Prostate gland (tissue), 2 donors: Measurements from ENCODE around the gene RAB24. TPM values are rescaled to one million over a fixed set of nuclear protein-coding genes. Genes with fewer than 3 reads are reported as not detected.

ENCODE experiments used
- DNase-seq: peaks from one replicate; pipeline ENCODE4 v3.0.0-alpha.2; 2019; ENCODE audit warnings: low spot score
- H3K27ac ChIP-seq, 2 donors: fragments of 200-600 bp; sonication (generic); 2 replicates each; pipeline ENCODE4 v1.5.1; 2017 to 2019
- H3K27me3 ChIP-seq: fragments of 200-600 bp; sonication (generic); replicated peaks from 2 replicates; pipeline ENCODE4 v1.5.1; 2019; ENCODE audit not compliant: insufficient read depth
- H3K36me3 ChIP-seq, 2 donors: fragments of 200-600 bp; sonication (generic); 1 replicate in 1 of 2; 2 replicates in 1 of 2; pipeline versions ENCODE4 v1.5.1 to v1.8.1; 2017 to 2019
- H3K4me1 ChIP-seq: fragments of 200-600 bp; sonication (generic); replicated peaks from 2 replicates; pipeline ENCODE4 v1.5.1; 2019
- H3K4me3 ChIP-seq, 2 donors: fragments of 200-600 bp; sonication (generic); 2 replicates each; pipeline ENCODE4 v1.5.1; 2017 to 2019
- H3K9me3 ChIP-seq: fragments of 200-600 bp; sonication (generic); 2 replicates; pipeline ENCODE4 v1.5.1; 2017
- POLR2A ChIP-seq: fragments of 450-650 bp; IDR thresholded peaks from one replicate; pipeline ENCODE4 v1.6.1; 2016; ENCODE audit warnings: antibody characterized with exemption, mild to moderate bottlenecking
- POLR2AphosphoS5 ChIP-seq: sonication (generic); formaldehyde crosslinking; IDR thresholded peaks from one replicate; pipeline ENCODE4 v1.6.1; 2017; ENCODE audit warnings: antibody characterized with exemption
- WGBS: methylation state at CpG from one replicate; pipeline ENCODE4 v1.1.5; 2018; 5-methylcytosine and 5-hydroxymethylcytosine counted together
- intact Hi-C: fragments of 100-400 bp; cut with DNase I; formaldehyde crosslinking; loops from one replicate; pipeline ENCODE4 v1.14.2; 2022
- total RNA-seq, 2 donors: library from RNA; depleted of rRNA; stranded (reverse); fragments of >200 nt; gene quantifications; one replicate each; pipeline ENCODE4 v1.1.0, GENCODE V29; 2016
- TF ChIP-seq, protein P1 (sequence below), 4 experiments: fragments of 200-600 bp in 2 of 4; fragments of 450-650 bp in 2 of 4; sonication (generic) in 2 of 4; IDR thresholded peaks; 1 replicate in 3 of 4; 2 replicates in 1 of 4; pipeline ENCODE4 v1.5.1; 2016 to 2019; ENCODE audit warnings: antibody characterized with exemption in 4 of 4, mild to moderate bottlenecking in 2 of 4, moderate library complexity in 2 of 4

The RAB24 gene
- total RNA-seq, 2 donors from 2014 or later: 30.0 to 30.4 TPM

DNA sequence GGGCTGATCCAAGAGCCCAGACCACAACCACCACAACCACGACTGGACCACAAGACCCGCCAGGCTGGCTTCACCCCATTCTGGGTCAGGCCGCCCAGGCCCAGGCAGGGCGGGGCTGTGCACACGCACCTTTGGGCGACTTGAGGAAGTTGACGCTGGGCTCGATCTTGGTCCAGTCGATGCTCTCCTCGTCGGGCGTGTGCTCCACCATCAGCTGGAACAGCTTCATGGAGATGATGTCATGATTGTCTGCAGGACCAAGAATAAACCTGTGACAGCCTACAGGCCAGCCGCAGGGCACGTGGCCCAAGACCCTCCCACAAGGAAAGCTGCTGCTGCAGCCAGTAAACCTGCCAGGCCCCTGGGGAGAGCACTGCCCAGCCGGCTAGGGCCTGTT, 30.6 kb upstream of the RAB24 start:
- Histone ChIP-seq H3K4me3 (no peak overlapping the region), H3K27ac (no peak overlapping the region), H3K9me3 (no peaks in the 10 kb centered on the region), H3K36me3 (peaks cover 6 to 35% of the 10 kb centered on the region in 2 donors), H3K27me3 (no peaks in the 10 kb centered on the region), H3K4me1 (no peaks in the 10 kb centered on the region)
- no peak for DNase-seq
- TF ChIP-seq POLR2AphosphoS5 (no peak), POLR2A (no peak)
- TF ChIP-seq, protein P1, sequence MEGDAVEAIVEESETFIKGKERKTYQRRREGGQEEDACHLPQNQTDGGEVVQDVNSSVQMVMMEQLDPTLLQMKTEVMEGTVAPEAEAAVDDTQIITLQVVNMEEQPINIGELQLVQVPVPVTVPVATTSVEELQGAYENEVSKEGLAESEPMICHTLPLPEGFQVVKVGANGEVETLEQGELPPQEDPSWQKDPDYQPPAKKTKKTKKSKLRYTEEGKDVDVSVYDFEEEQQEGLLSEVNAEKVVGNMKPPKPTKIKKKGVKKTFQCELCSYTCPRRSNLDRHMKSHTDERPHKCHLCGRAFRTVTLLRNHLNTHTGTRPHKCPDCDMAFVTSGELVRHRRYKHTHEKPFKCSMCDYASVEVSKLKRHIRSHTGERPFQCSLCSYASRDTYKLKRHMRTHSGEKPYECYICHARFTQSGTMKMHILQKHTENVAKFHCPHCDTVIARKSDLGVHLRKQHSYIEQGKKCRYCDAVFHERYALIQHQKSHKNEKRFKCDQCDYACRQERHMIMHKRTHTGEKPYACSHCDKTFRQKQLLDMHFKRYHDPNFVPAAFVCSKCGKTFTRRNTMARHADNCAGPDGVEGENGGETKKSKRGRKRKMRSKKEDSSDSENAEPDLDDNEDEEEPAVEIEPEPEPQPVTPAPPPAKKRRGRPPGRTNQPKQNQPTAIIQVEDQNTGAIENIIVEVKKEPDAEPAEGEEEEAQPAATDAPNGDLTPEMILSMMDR (IDR thresholded peaks at IDR 0.05): no peak
- WGBS: 78% methylated on average over 15 of the region's 15 CpGs
- intact Hi-C loops: no loop called here

GRCh38 chr5:177333420-177334154, 30.1 kb upstream of the RAB24 start:
- H3K36me3 ChIP-seq: peaks cover 6 to 35% of the 10 kb centered on the region in 2 donors

GRCh38 chr5:177332896-177333260, 29.4 kb upstream of the RAB24 start:
- peaks cover 6 to 35% of the 10 kb centered on the region in 2 donors for H3K36me3 ChIP-seq
- H3K9me3 ChIP-seq: no peaks in the 10 kb centered on the region
- no peaks in the 10 kb centered on the region for H3K4me1 ChIP-seq
- TF ChIP-seq, protein P1 (IDR thresholded peaks at IDR 0.05): no peak
- no peak for TF ChIP-seq POLR2A
- TF ChIP-seq POLR2AphosphoS5: no peak
- H3K27me3 ChIP-seq: no peaks in the 10 kb centered on the region
- intact Hi-C loops: no loop called here
- H3K27ac ChIP-seq: no peak overlapping the region
- no peak overlapping the region for H3K4me3 ChIP-seq
- WGBS: 92% methylated on average over 13 of the region's 13 CpGs
- no peak for DNase-seq

More at GRCh38 chr5:177333420-177334154, 30.1 kb upstream of the RAB24 start:
- no peak overlapping the region for H3K4me3 ChIP-seq
- H3K9me3 ChIP-seq: no peaks in the 10 kb centered on the region
- TF ChIP-seq POLR2A (no peak), POLR2AphosphoS5 (no peak)
- TF ChIP-seq, protein P1 (IDR thresholded peaks at IDR 0.05): no peak
- H3K27me3 ChIP-seq: no peaks in the 10 kb centered on the region
- H3K27ac ChIP-seq: no peak overlapping the region
- intact Hi-C loops: no loop called here
- no peaks in the 10 kb centered on the region for H3K4me1 ChIP-seq
- WGBS: 92% methylated on average over 16 of the region's 16 CpGs
- no peak for DNase-seq

GRCh38 chr5:177332031-177332895, 28.7 kb upstream of the RAB24 start:
- H3K4me3 ChIP-seq: no peak overlapping the region
- DNase-seq: no peak
- H3K36me3 ChIP-seq: peaks cover 3 to 30% of the 10 kb centered on the region in 2 donors
- no peaks in the 10 kb centered on the region for H3K27me3 ChIP-seq
- no peak overlapping the region for H3K27ac ChIP-seq
- TF ChIP-seq POLR2A: no peak
- TF ChIP-seq POLR2AphosphoS5: no peak
- TF ChIP-seq, protein P1 (IDR thresholded peaks at IDR 0.05): no peak
- H3K9me3 ChIP-seq: no peaks in the 10 kb centered on the region
- intact Hi-C loops: no loop called here
- WGBS: 80% methylated on average over 35 of the region's 35 CpGs
- H3K4me1 ChIP-seq: no peaks in the 10 kb centered on the region
